Measurements from ENCODE around the gene TMTC1. TPM values are rescaled to one million over a fixed set of nuclear protein-coding genes. Genes with fewer than 3 reads are reported as not detected.

TMTC1 gene
- total RNA-seq, 1 donor from 2014 or later, result 16.1 TPM

DNA sequence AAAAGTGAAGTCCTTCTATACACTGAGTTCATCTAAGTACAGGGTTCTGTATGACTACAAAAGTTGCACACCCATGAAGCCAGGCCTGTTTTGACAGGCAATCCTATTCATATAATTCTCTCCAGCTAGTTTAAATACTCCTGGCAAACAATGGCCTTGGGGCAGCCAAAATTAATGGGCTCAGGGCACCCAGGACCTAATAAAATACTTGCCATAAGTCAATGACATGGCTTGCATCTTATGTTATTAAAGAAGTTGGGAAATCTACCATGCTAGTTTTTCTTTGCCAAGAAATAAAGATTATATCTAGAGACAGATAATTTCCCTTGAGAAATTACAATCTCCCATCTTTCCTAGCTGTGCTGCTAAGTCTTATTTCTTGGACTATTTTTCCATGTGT lies 11.1 kb upstream of the TMTC1 start:
- H3K27ac Mint-ChIP-seq, result no peak overlapping the region
- DNase-seq (ENCODE audit: low spot score), result no peak
- no peaks in the 10 kb centered on the region for H3K9me3 ChIP-seq (ENCODE audit: low read depth)
- H3F3A ChIP-seq (ENCODE audit: low read depth), result peaks cover 82% of the 10 kb centered on the region
- H3K4me3 ChIP-seq, result no peak overlapping the region
- no peak overlapping the region for H3K27ac ChIP-seq
- H3K9ac ChIP-seq, result no peak overlapping the region
- no peaks in the 10 kb centered on the region for H3K36me3 ChIP-seq
- no peak overlapping the region for H3K4me3 Mint-ChIP-seq
- no peaks in the 10 kb centered on the region for H3K36me3 Mint-ChIP-seq
- H3K9me3 Mint-ChIP-seq, result peaks cover 4% of the 10 kb centered on the region
- H4K20me1 ChIP-seq (ENCODE audit: low read depth), result no peaks in the 10 kb centered on the region
- peaks cover 32% of the 10 kb centered on the region for H3K4me1 Mint-ChIP-seq
- no peaks in the 10 kb centered on the region for H3K27me3 ChIP-seq
- no peak overlapping the region for H2AFZ ChIP-seq (replicated peaks)
- TF ChIP-seq, protein P1, sequence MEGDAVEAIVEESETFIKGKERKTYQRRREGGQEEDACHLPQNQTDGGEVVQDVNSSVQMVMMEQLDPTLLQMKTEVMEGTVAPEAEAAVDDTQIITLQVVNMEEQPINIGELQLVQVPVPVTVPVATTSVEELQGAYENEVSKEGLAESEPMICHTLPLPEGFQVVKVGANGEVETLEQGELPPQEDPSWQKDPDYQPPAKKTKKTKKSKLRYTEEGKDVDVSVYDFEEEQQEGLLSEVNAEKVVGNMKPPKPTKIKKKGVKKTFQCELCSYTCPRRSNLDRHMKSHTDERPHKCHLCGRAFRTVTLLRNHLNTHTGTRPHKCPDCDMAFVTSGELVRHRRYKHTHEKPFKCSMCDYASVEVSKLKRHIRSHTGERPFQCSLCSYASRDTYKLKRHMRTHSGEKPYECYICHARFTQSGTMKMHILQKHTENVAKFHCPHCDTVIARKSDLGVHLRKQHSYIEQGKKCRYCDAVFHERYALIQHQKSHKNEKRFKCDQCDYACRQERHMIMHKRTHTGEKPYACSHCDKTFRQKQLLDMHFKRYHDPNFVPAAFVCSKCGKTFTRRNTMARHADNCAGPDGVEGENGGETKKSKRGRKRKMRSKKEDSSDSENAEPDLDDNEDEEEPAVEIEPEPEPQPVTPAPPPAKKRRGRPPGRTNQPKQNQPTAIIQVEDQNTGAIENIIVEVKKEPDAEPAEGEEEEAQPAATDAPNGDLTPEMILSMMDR (IDR thresholded peaks at IDR 0.05), result no peak
- TF ChIP-seq EZH2 (IDR thresholded peaks at IDR 0.05) (no peak), EZH2phosphoT487 (IDR thresholded peaks at IDR 0.05) (no peak)
- H3K4me1 ChIP-seq, result peaks cover 61% of the 10 kb centered on the region
- no peak overlapping the region for H3K4me2 ChIP-seq
- H3K79me2 ChIP-seq (ENCODE audit: low read depth), result no peaks in the 10 kb centered on the region
- H3K27me3 Mint-ChIP-seq (ENCODE audit: insufficient read depth, low read depth), result no peaks in the 10 kb centered on the region

DNA sequence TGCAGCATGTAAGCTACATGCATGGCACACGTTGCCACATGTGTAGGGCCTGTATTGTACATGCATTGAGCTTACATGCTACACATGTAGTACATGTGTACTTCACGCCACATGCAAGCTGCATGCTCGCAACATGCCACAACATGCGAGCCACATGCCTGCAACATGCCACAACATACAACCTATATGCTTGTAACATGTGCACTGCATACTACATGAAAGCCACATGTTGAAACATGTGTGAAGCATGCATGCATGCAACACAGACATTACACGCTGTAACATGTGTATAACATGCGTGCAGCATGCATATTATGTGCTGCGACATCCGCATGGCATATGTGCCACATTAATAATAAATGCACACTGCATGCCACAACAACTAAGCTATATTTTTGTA lies 9.1 kb upstream of the TMTC1 start:
- no peaks in the 10 kb centered on the region for H3K79me2 ChIP-seq (ENCODE audit: low read depth)
- H3K27me3 ChIP-seq, result no peaks in the 10 kb centered on the region
- no peaks in the 10 kb centered on the region for H4K20me1 ChIP-seq (ENCODE audit: low read depth)
- peaks cover 24% of the 10 kb centered on the region for H3K4me1 Mint-ChIP-seq
- no peak overlapping the region for H3K4me2 ChIP-seq
- no peak overlapping the region for H3K27ac ChIP-seq
- TF ChIP-seq EZH2 (IDR thresholded peaks at IDR 0.05) (no peak), EZH2phosphoT487 (IDR thresholded peaks at IDR 0.05) (no peak)
- TF ChIP-seq, protein P1 (IDR thresholded peaks at IDR 0.05), result no peak
- no peak overlapping the region for H2AFZ ChIP-seq (replicated peaks)
- no peaks in the 10 kb centered on the region for H3K36me3 Mint-ChIP-seq
- peaks cover 68% of the 10 kb centered on the region for H3F3A ChIP-seq (ENCODE audit: low read depth)
- H3K27ac Mint-ChIP-seq, result no peak overlapping the region
- H3K9me3 Mint-ChIP-seq, result peaks cover 4% of the 10 kb centered on the region
- H3K27me3 Mint-ChIP-seq (ENCODE audit: insufficient read depth, low read depth), result no peaks in the 10 kb centered on the region
- no peak overlapping the region for H3K9ac ChIP-seq
- H3K9me3 ChIP-seq (ENCODE audit: low read depth), result no peaks in the 10 kb centered on the region
- DNase-seq (ENCODE audit: low spot score), result no peak
- H3K4me1 ChIP-seq, result peaks cover 43% of the 10 kb centered on the region
- H3K4me3 Mint-ChIP-seq, result no peak overlapping the region
- H3K4me3 ChIP-seq, result no peak overlapping the region
- no peaks in the 10 kb centered on the region for H3K36me3 ChIP-seq

DNA sequence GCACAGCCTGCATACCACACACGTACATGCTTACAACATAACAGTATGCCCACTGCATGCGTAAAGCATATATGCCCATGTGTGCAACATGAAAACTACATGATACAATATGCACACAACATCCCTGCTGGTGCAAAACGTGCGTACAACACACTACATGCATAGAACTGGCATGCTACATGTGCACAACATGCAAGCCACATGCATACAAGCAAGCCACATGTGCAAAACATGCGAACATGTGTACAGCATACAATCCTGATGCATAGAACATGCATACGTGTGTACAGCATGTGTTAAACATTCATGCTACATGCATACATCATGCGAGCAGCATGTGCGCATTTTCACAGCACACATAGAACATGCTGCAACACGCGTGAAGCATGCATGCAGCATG lies 8.4 kb upstream of the TMTC1 start:
- no peak overlapping the region for H3K4me3 Mint-ChIP-seq
- no peak overlapping the region for H3K4me2 ChIP-seq
- no peaks in the 10 kb centered on the region for H4K20me1 ChIP-seq (ENCODE audit: low read depth)
- no peak overlapping the region for H2AFZ ChIP-seq (replicated peaks)
- H3K27ac ChIP-seq, result no peak overlapping the region
- peaks cover 4% of the 10 kb centered on the region for H3K9me3 Mint-ChIP-seq
- peaks cover 61% of the 10 kb centered on the region for H3F3A ChIP-seq (ENCODE audit: low read depth)
- H3K4me1 ChIP-seq, result peaks cover 40% of the 10 kb centered on the region
- no peaks in the 10 kb centered on the region for H3K9me3 ChIP-seq (ENCODE audit: low read depth)
- no peaks in the 10 kb centered on the region for H3K36me3 Mint-ChIP-seq
- DNase-seq (ENCODE audit: low spot score), result no peak
- H3K9ac ChIP-seq, result no peak overlapping the region
- no peaks in the 10 kb centered on the region for H3K27me3 ChIP-seq
- no peaks in the 10 kb centered on the region for H3K79me2 ChIP-seq (ENCODE audit: low read depth)
- TF ChIP-seq EZH2 (IDR thresholded peaks at IDR 0.05) (no peak), EZH2phosphoT487 (IDR thresholded peaks at IDR 0.05) (no peak)
- TF ChIP-seq, protein P1 (IDR thresholded peaks at IDR 0.05), result no peak
- peaks cover 19% of the 10 kb centered on the region for H3K4me1 Mint-ChIP-seq
- no peak overlapping the region for H3K27ac Mint-ChIP-seq
- H3K36me3 ChIP-seq, result no peaks in the 10 kb centered on the region
- H3K27me3 Mint-ChIP-seq (ENCODE audit: insufficient read depth, low read depth), result no peaks in the 10 kb centered on the region
- no peak overlapping the region for H3K4me3 ChIP-seq
